SJSA1 (cell line): ENCODE results near the gene PCMT1. TPM values are rescaled to one million over a fixed set of nuclear protein-coding genes. Genes with fewer than 3 reads are reported as not detected.

Source experiments
- DNase-seq, 2 experiments: peaks; one replicate each; pipeline ENCODE4 v3.0.0-alpha.2; 2015 to 2020; ENCODE audit warnings: low spot score in 2 of 2, low read depth in 1 of 2
- H3K27ac ChIP-seq: fragments of 250-450 bp; sonication (Bioruptor Pico); 2 replicates; pipeline ENCODE4 v1.5.1; 2020; ENCODE audit warnings: mild to moderate bottlenecking, moderate library complexity
- H3K27me3 ChIP-seq: fragments of 250-450 bp; sonication (Bioruptor Pico); replicated peaks from 2 replicates; pipeline ENCODE4 v1.5.1; 2020; ENCODE audit warnings: mild to moderate bottlenecking, moderate library complexity
- H3K36me3 ChIP-seq: fragments of 250-450 bp; sonication (Bioruptor Pico); 2 replicates; pipeline ENCODE4 v1.5.1; 2020; ENCODE audit warnings: mild to moderate bottlenecking
- H3K4me1 ChIP-seq: fragments of 250-450 bp; sonication (Bioruptor Pico); replicated peaks from 2 replicates; pipeline ENCODE4 v1.6.1; 2021; ENCODE audit warnings: mild to moderate bottlenecking
- H3K4me3 ChIP-seq: fragments of 250-450 bp; sonication (Bioruptor Pico); 2 replicates; pipeline ENCODE4 v1.5.1; 2020; ENCODE audit warnings: mild to moderate bottlenecking
- H3K9me3 ChIP-seq: fragments of 250-450 bp; sonication (Bioruptor Pico); replicated peaks from 2 replicates; pipeline ENCODE4 v1.5.1; 2020; ENCODE audit warnings: mild to moderate bottlenecking
- total RNA-seq: library from RNA; depleted of rRNA; stranded (reverse); fragments of >200 nt; shearing (Covaris generic); gene quantifications from 2 replicates; pipeline ENCODE4 v1.2.3, GENCODE V29; 2014

Gene PCMT1
- total RNA-seq, 1 experiment from 2014 or later = 199 TPM

- DNase-seq = no peak
- no peaks in the 10 kb centered on the region for H3K9me3 ChIP-seq
- peaks cover 18% of the 10 kb centered on the region for H3K36me3 ChIP-seq
Observed at GRCh38 chr6:149809798-149810197, 60.3 kb downstream of the PCMT1 start.

GRCh38 chr6:149813351-149813750 is 63.8 kb downstream of the PCMT1 start:
- H3K4me1 ChIP-seq = no peaks in the 10 kb centered on the region
- no peak overlapping the region for H3K4me3 ChIP-seq
- no peak for DNase-seq
- H3K36me3 ChIP-seq = peaks cover 14% of the 10 kb centered on the region
- H3K9me3 ChIP-seq = no peaks in the 10 kb centered on the region
- no peak overlapping the region for H3K27ac ChIP-seq
- H3K27me3 ChIP-seq = no peaks in the 10 kb centered on the region

More at GRCh38 chr6:149809798-149810197, 60.3 kb downstream of the PCMT1 start:
- H3K27ac ChIP-seq = no peak overlapping the region
- H3K4me1 ChIP-seq = no peaks in the 10 kb centered on the region
- H3K27me3 ChIP-seq = no peaks in the 10 kb centered on the region
- H3K4me3 ChIP-seq = no peak overlapping the region

GRCh38 chr6:149815788-149816187 is 66.2 kb downstream of the PCMT1 start:
- no peaks in the 10 kb centered on the region for H3K9me3 ChIP-seq
- H3K4me3 ChIP-seq = no peak overlapping the region
- H3K36me3 ChIP-seq = peaks cover 14% of the 10 kb centered on the region
- DNase-seq = no peak
- H3K27me3 ChIP-seq = no peaks in the 10 kb centered on the region
- no peak overlapping the region for H3K27ac ChIP-seq
- H3K4me1 ChIP-seq = no peaks in the 10 kb centered on the region

GRCh38 chr6:149820506-149820905 is 71.0 kb downstream of the PCMT1 start:
- DNase-seq = no peak
- no peaks in the 10 kb centered on the region for H3K4me1 ChIP-seq
- no peak overlapping the region for H3K4me3 ChIP-seq
- H3K36me3 ChIP-seq = peaks cover 35% of the 10 kb centered on the region
- H3K9me3 ChIP-seq = no peaks in the 10 kb centered on the region
- H3K27ac ChIP-seq = no peak overlapping the region
- no peaks in the 10 kb centered on the region for H3K27me3 ChIP-seq

GRCh38 chr6:149821492-149821891 is 72.0 kb downstream of the PCMT1 start:
- Histone ChIP-seq H3K27ac (no peak overlapping the region), H3K27me3 (no peaks in the 10 kb centered on the region), H3K9me3 (no peaks in the 10 kb centered on the region), H3K4me3 (no peak overlapping the region), H3K36me3 (peaks cover 42% of the 10 kb centered on the region), H3K4me1 (no peaks in the 10 kb centered on the region)
- no peak for DNase-seq

- DNase-seq = no peak
- Histone ChIP-seq H3K4me1 (no peaks in the 10 kb centered on the region), H3K27me3 (no peaks in the 10 kb centered on the region), H3K4me3 (no peak overlapping the region), H3K27ac (no peak overlapping the region), H3K9me3 (no peaks in the 10 kb centered on the region), H3K36me3 (peaks cover 47% of the 10 kb centered on the region)
Observed at GRCh38 chr6:149823013-149823412, 73.5 kb downstream of the PCMT1 start.

GRCh38 chr6:149825292-149825691 is 75.8 kb downstream of the PCMT1 start:
- H3K36me3 ChIP-seq = peaks cover 49% of the 10 kb centered on the region
- no peaks in the 10 kb centered on the region for H3K27me3 ChIP-seq
- H3K27ac ChIP-seq = no peak overlapping the region
- DNase-seq = no peak
- no peaks in the 10 kb centered on the region for H3K9me3 ChIP-seq
- peaks cover 3% of the 10 kb centered on the region for H3K4me1 ChIP-seq
- H3K4me3 ChIP-seq = no peak overlapping the region

GRCh38 chr6:149830731-149831307 is 81.3 kb downstream of the PCMT1 start:
- peaks cover 34% of the 10 kb centered on the region for H3K4me1 ChIP-seq
- no peaks in the 10 kb centered on the region for H3K27me3 ChIP-seq
- no peaks in the 10 kb centered on the region for H3K9me3 ChIP-seq
- H3K36me3 ChIP-seq = peaks cover 57% of the 10 kb centered on the region
- H3K4me3 ChIP-seq = peak overlapping the region; percentile 22
- peak in 1 of 2 experiments; percentile 73 for DNase-seq
- peak overlapping the region; percentile 88 for H3K27ac ChIP-seq

- Histone ChIP-seq H3K36me3 (peaks cover 54% of the 10 kb centered on the region), H3K4me3 (peak overlapping the region; percentile 22), H3K4me1 (peaks cover 34% of the 10 kb centered on the region), H3K9me3 (no peaks in the 10 kb centered on the region), H3K27ac (peak overlapping the region; percentile 88), H3K27me3 (no peaks in the 10 kb centered on the region)
- DNase-seq = peak; percentile 72 to 77
Observed at GRCh38 chr6:149831308-149831820, 81.8 kb downstream of the PCMT1 start.

- Histone ChIP-seq H3K9me3 (no peaks in the 10 kb centered on the region), H3K4me3 (no peak overlapping the region), H3K27me3 (no peaks in the 10 kb centered on the region), H3K36me3 (peaks cover 59% of the 10 kb centered on the region), H3K4me1 (peaks cover 34% of the 10 kb centered on the region), H3K27ac (no peak overlapping the region)
- DNase-seq = no peak
Observed at GRCh38 chr6:149833651-149834050, 84.1 kb downstream of the PCMT1 start.

GRCh38 chr6:149834513-149835481 is 85.3 kb downstream of the PCMT1 start:
- Histone ChIP-seq H3K9me3 (no peaks in the 10 kb centered on the region), H3K4me1 (peaks cover 34% of the 10 kb centered on the region), H3K36me3 (peaks cover 56% of the 10 kb centered on the region), H3K4me3 (no peak overlapping the region), H3K27me3 (no peaks in the 10 kb centered on the region), H3K27ac (no peak overlapping the region)
- DNase-seq = peak; percentile 64 to 84

- Histone ChIP-seq H3K27ac (0 out of 2 replicates have a peak overlapping the region, but pooled peaks have one; percentile 9), H3K27me3 (no peaks in the 10 kb centered on the region), H3K4me3 (no peak overlapping the region), H3K36me3 (peaks cover 55% of the 10 kb centered on the region), H3K9me3 (no peaks in the 10 kb centered on the region), H3K4me1 (peaks cover 29% of the 10 kb centered on the region)
- peak; percentile 84 to 93 for DNase-seq
Observed at GRCh38 chr6:149840345-149841075, 91.0 kb downstream of the PCMT1 start.

- H3K4me1 ChIP-seq = peaks cover 45% of the 10 kb centered on the region
- H3K9me3 ChIP-seq = no peaks in the 10 kb centered on the region
Observed at GRCh38 chr6:149842331-149842730, 92.8 kb downstream of the PCMT1 start.

More at GRCh38 chr6:149842331-149842730, 92.8 kb downstream of the PCMT1 start:
- Histone ChIP-seq H3K27ac (no peak overlapping the region), H3K27me3 (no peaks in the 10 kb centered on the region), H3K4me3 (no peak overlapping the region), H3K36me3 (peaks cover 53% of the 10 kb centered on the region)
- DNase-seq = no peak
